PC-3 (cell line): ENCODE data around the gene FNDC10.

Experiments used
- EZH2 ChIP-seq: fragments of 300-600 bp; sonication (generic); IDR thresholded peaks from one replicate; pipeline ENCODE4 v1.6.1; 2017; ENCODE audit warnings: antibody characterized with exemption, mild to moderate bottlenecking, low read length; ENCODE audit not compliant: unreplicated experiment
- EZH2phosphoT487 ChIP-seq: fragments of 300-600 bp; sonication (generic); IDR thresholded peaks from 2 replicates; pipeline ENCODE4 v1.6.1; 2018; ENCODE audit warnings: mild to moderate bottlenecking, antibody characterized with exemption, low read length, borderline replicate concordance
- TF ChIP-seq, protein P1 (sequence below): fragments of 300-600 bp; sonication (generic); conservative IDR thresholded peaks from 2 replicates; pipeline ENCODE4 v1.5.1; 2017; ENCODE audit warnings: antibody characterized with exemption, low read depth, mild to moderate bottlenecking, low read length

- TF ChIP-seq, protein P1, sequence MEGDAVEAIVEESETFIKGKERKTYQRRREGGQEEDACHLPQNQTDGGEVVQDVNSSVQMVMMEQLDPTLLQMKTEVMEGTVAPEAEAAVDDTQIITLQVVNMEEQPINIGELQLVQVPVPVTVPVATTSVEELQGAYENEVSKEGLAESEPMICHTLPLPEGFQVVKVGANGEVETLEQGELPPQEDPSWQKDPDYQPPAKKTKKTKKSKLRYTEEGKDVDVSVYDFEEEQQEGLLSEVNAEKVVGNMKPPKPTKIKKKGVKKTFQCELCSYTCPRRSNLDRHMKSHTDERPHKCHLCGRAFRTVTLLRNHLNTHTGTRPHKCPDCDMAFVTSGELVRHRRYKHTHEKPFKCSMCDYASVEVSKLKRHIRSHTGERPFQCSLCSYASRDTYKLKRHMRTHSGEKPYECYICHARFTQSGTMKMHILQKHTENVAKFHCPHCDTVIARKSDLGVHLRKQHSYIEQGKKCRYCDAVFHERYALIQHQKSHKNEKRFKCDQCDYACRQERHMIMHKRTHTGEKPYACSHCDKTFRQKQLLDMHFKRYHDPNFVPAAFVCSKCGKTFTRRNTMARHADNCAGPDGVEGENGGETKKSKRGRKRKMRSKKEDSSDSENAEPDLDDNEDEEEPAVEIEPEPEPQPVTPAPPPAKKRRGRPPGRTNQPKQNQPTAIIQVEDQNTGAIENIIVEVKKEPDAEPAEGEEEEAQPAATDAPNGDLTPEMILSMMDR = no peak
- no peak for TF ChIP-seq EZH2
- TF ChIP-seq EZH2phosphoT487 = no peak
These were observed 6.3 kb upstream of the FNDC10 start for GRCh38 chr1:1606232-1606631.
